H9 (cell line): Measurements from ENCODE around the gene UVSSA. TPM values are rescaled to one million over a fixed set of nuclear protein-coding genes. Genes with fewer than 3 reads are reported as not detected.

Source experiments
- DNase-seq: peaks from one replicate; pipeline ENCODE4 v3.0.0-alpha.2; 2017
- H2AFZ ChIP-seq: one replicate; pipeline ENCODE4 v1.6.1; 2013; ENCODE audit warnings: mild to moderate bottlenecking, low read length, control low read depth, moderate library complexity
- H2AK5ac ChIP-seq: 2 replicates; pipeline ENCODE4 v1.6.1; 2013; ENCODE audit warnings: low read length, control low read depth, mixed read lengths; ENCODE audit not compliant: insufficient read length
- H2BK120ac ChIP-seq: one replicate; pipeline ENCODE4 v1.6.1; 2013; ENCODE audit warnings: low read depth, mild to moderate bottlenecking, low read length, control low read depth, inconsistent platforms; ENCODE audit not compliant: poor library complexity, severe bottlenecking
- H2BK12ac ChIP-seq: 2 replicates; pipeline ENCODE4 v1.6.1; 2013; ENCODE audit warnings: low read length, control low read depth, mixed read lengths, low read depth; ENCODE audit not compliant: insufficient read length
- H2BK15ac ChIP-seq: 2 replicates; pipeline ENCODE4 v1.6.1; 2013; ENCODE audit warnings: low read depth, low read length, control low read depth
- H2BK20ac ChIP-seq: one replicate; pipeline ENCODE4 v1.6.1; 2013; ENCODE audit warnings: low read depth, mild to moderate bottlenecking, low read length, control low read depth, inconsistent platforms; ENCODE audit not compliant: poor library complexity, severe bottlenecking
- H2BK5ac ChIP-seq: 2 replicates; pipeline ENCODE4 v1.6.1; 2013; ENCODE audit warnings: low read length, control low read depth, mixed read lengths; ENCODE audit not compliant: insufficient read length
- H3K14ac ChIP-seq: 2 replicates; pipeline ENCODE4 v1.6.1; 2013; ENCODE audit warnings: low read length, control low read depth; ENCODE audit not compliant: insufficient read depth
- H3K18ac ChIP-seq: 2 replicates; pipeline ENCODE4 v1.6.1; 2013; ENCODE audit warnings: low read depth, mild to moderate bottlenecking, mixed read lengths, low read length, control low read depth; ENCODE audit not compliant: insufficient read length
- H3K23ac ChIP-seq: 2 replicates; pipeline ENCODE4 v1.6.1; 2013; ENCODE audit warnings: low read length, control low read depth, mixed read lengths, low read depth; ENCODE audit not compliant: insufficient read length
- H3K23me2 ChIP-seq: 2 replicates; pipeline ENCODE4 v1.6.1; 2013; ENCODE audit warnings: low read depth, mild to moderate bottlenecking, mixed read lengths, low read length, control low read depth; ENCODE audit not compliant: insufficient read length, poor library complexity, severe bottlenecking
- H3K27ac ChIP-seq: 2 replicates; pipeline ENCODE4 v1.5.1; 2013; ENCODE audit warnings: low read length, control low read depth, mixed read lengths, low read depth; ENCODE audit not compliant: insufficient read length
- H3K27me3 ChIP-seq: 2 replicates; pipeline ENCODE4 v1.6.1; 2013; ENCODE audit warnings: low read length, control low read depth, inconsistent platforms; ENCODE audit not compliant: insufficient read depth
- H3K4ac ChIP-seq: 2 replicates; pipeline ENCODE4 v1.6.1; 2013; ENCODE audit warnings: low read depth, mild to moderate bottlenecking, control low read depth, inconsistent platforms, low read length, moderate library complexity
- H3K4me1 ChIP-seq: 2 replicates; pipeline ENCODE4 v1.6.1; 2013; ENCODE audit warnings: low read length, control low read depth, inconsistent platforms; ENCODE audit not compliant: insufficient read depth
- H3K4me2 ChIP-seq: 2 replicates; pipeline ENCODE4 v1.6.1; 2013; ENCODE audit warnings: low read length, control low read depth, mixed read lengths; ENCODE audit not compliant: insufficient read length, insufficient read depth
- H3K56ac ChIP-seq: 2 replicates; pipeline ENCODE4 v1.6.1; 2013; ENCODE audit warnings: low read depth, mild to moderate bottlenecking, mixed read lengths, low read length, control low read depth; ENCODE audit not compliant: insufficient read length
- H3K79me1 ChIP-seq: 2 replicates; pipeline ENCODE4 v1.6.1; 2013; ENCODE audit warnings: low read depth, mild to moderate bottlenecking, moderate library complexity, low read length, control low read depth, inconsistent platforms; ENCODE audit not compliant: insufficient read depth, poor library complexity, severe bottlenecking
- H3K79me2 ChIP-seq: 2 replicates; pipeline ENCODE4 v1.6.1; 2013; ENCODE audit warnings: low read length, control low read depth, inconsistent platforms; ENCODE audit not compliant: insufficient read depth
- H3K9ac ChIP-seq: 2 replicates; pipeline ENCODE4 v1.6.1; 2013; ENCODE audit warnings: low read length, control low read depth, mixed read lengths; ENCODE audit not compliant: insufficient read length; ENCODE audit errors: extremely low read depth
- H3K9me3 ChIP-seq: one replicate; pipeline ENCODE4 v1.6.1; 2013; ENCODE audit warnings: low read depth, low read length, inconsistent platforms; ENCODE audit not compliant: control insufficient read depth
- H3T11ph ChIP-seq: one replicate; pipeline ENCODE4 v1.6.1; 2013; ENCODE audit warnings: mild to moderate bottlenecking, low read length, control low read depth, inconsistent platforms
- H4K20me1 ChIP-seq: one replicate; pipeline ENCODE4 v1.6.1; 2013; ENCODE audit not compliant: control insufficient read depth, insufficient read length, insufficient read depth
- H4K5ac ChIP-seq: 2 replicates; pipeline ENCODE4 v1.6.1; 2013; ENCODE audit warnings: low read depth, mild to moderate bottlenecking, mixed read lengths, low read length, control low read depth; ENCODE audit not compliant: insufficient read length
- H4K8ac ChIP-seq: replicated peaks from 2 replicates; pipeline ENCODE4 v1.6.1; 2013; ENCODE audit warnings: low read length, control low read depth, mixed read lengths, low read depth; ENCODE audit not compliant: insufficient read length
- H4K91ac ChIP-seq: 2 replicates; pipeline ENCODE4 v1.6.1; 2013; ENCODE audit warnings: low read depth, mild to moderate bottlenecking, moderate library complexity, mixed read lengths, low read length, control low read depth; ENCODE audit not compliant: insufficient read length
- H3K27ac Mint-ChIP-seq, 3 experiments: 2 replicates in 2 of 3; 3 replicates in 1 of 3; pipeline ENCODE4 v1.8.0; 2020 to 2021; ENCODE audit warnings: mixed read lengths in 3 of 3, mild to moderate bottlenecking in 1 of 3, moderate library complexity in 1 of 3
- H3K27me3 Mint-ChIP-seq: 2 replicates; pipeline ENCODE4 v1.8.0; 2021; ENCODE audit warnings: low read depth, mild to moderate bottlenecking, moderate library complexity, mixed read lengths
- H3K36me3 Mint-ChIP-seq, 3 experiments: 2 replicates in 2 of 3; 3 replicates in 1 of 3; pipeline ENCODE4 v1.8.0; 2020 to 2021; ENCODE audit warnings: low read depth in 3 of 3, mixed read lengths in 3 of 3; ENCODE audit not compliant: insufficient read depth in 1 of 3
- H3K4me1 Mint-ChIP-seq, 2 experiments: 2 replicates each; pipeline ENCODE4 v1.8.0; 2020; ENCODE audit warnings: mixed read lengths in 2 of 2
- H3K4me3 Mint-ChIP-seq, 2 experiments: 2 replicates in 1 of 2; 3 replicates in 1 of 2; pipeline ENCODE4 v1.8.0; 2020 to 2021; ENCODE audit warnings: mild to moderate bottlenecking in 2 of 2, mixed read lengths in 2 of 2, moderate library complexity in 1 of 2
- H3K9me3 Mint-ChIP-seq, 2 experiments: 2 replicates in 1 of 2; 3 replicates in 1 of 2; pipeline ENCODE4 v1.8.0; 2020; ENCODE audit warnings: mild to moderate bottlenecking in 2 of 2, mixed read lengths in 2 of 2, moderate library complexity in 1 of 2
- CTCF ChIP-seq: fragments of 200-600 bp; sonication (generic); conservative IDR thresholded peaks from 3 replicates; pipeline ENCODE4 v1.8.0; 2021; ENCODE audit warnings: antibody characterized with exemption, mild to moderate bottlenecking
- WGBS: extraction: QIAGEN DNeasy Blood & Tissue Kit; methylation state at CpG from one replicate; pipeline ENCODE4 v1.1.7; 2013; ENCODE audit warnings: missing lambda C conversion rate, low lambda C conversion rate, mixed read lengths; ENCODE audit not compliant: insufficient read length; ENCODE audit errors: extremely low coverage; 5-methylcytosine and 5-hydroxymethylcytosine counted together
- total RNA-seq: library from RNA; stranded (reverse); gene quantifications from 2 replicates; pipeline ENCODE4 v1.2.1, GENCODE V29; 2021

The UVSSA gene
- total RNA-seq, 1 experiment from 2014 or later = 15.9 TPM

- Histone ChIP-seq H2BK5ac (no peak overlapping the region), H3K9me3 (no peaks in the 10 kb centered on the region), H3K18ac (no peak overlapping the region), H3K23ac (no peak overlapping the region), H3K56ac (no peak overlapping the region), H2AK5ac (no peak overlapping the region), H4K20me1 (peaks cover 5% of the 10 kb centered on the region), H4K5ac (no peak overlapping the region), H3K9ac (no peak overlapping the region), H2BK120ac (no peak overlapping the region), H3K14ac (no peak overlapping the region), H3T11ph (no peak overlapping the region), H3K79me2 (no peaks in the 10 kb centered on the region), H2BK15ac (no peak overlapping the region), H3K4me1 (no peaks in the 10 kb centered on the region), H3K23me2 (no peaks in the 10 kb centered on the region), H3K27ac (no peak overlapping the region), H2BK20ac (no peak overlapping the region), H3K79me1 (no peaks in the 10 kb centered on the region), H4K91ac (no peak overlapping the region), H3K27me3 (no peaks in the 10 kb centered on the region), H3K4me2 (no peak overlapping the region), H2AFZ (no peak overlapping the region), H2BK12ac (no peak overlapping the region), H3K4ac (no peak overlapping the region), H4K8ac (no peak overlapping the region)
- no CpG with 5 or more reads among the region's 12 CpGs for WGBS
- Mint-ChIP-seq H3K4me1 (no peaks in the 10 kb centered on the region), H3K27me3 (no peaks in the 10 kb centered on the region), H3K9me3 (no peaks in the 10 kb centered on the region), H3K36me3 (peaks cover 0 to 7% (median 0%) of the 10 kb centered on the region in 3 experiments; a peak in 2 of 7 replicates), H3K27ac (no peak overlapping the region), H3K4me3 (no peak overlapping the region)
- no peak for DNase-seq
- TF ChIP-seq CTCF = no peak
Observed at GRCh38 chr4:1381181-1381621, 34.2 kb downstream of the UVSSA start.
